Natural killer cell (primary cell): ENCODE data around the gene MTA3. TPM values are rescaled to one million over a fixed set of nuclear protein-coding genes. Genes with fewer than 3 reads are reported as not detected.

Experiments used
- ATAC-seq, 3 donors: fragments of 150-1000 bp in 2 of 3; fragments of 200-7000 bp in 1 of 3; cut with Tn5 transposase; 1 replicate in 1 of 3; 2 replicates in 2 of 3; pipeline ENCODE4 v1.10.0; 2021; ENCODE audit warnings: mild to moderate bottlenecking in 2 of 3, moderate library complexity in 2 of 3
- DNase-seq, 2 donors: peaks; one replicate each; pipeline versions ENCODE4 v3.0.0 to v3.0.0-alpha.2; 2013 to 2021; ENCODE audit warnings: mixed read lengths in 1 of 2
- H3K27ac ChIP-seq: one replicate; pipeline ENCODE4 v1.5.1; 2013; ENCODE audit warnings: mild to moderate bottlenecking, low read length
- H3K27me3 ChIP-seq: one replicate; pipeline ENCODE4 v1.6.1; 2013; ENCODE audit warnings: low read length; ENCODE audit not compliant: control insufficient read depth, insufficient read depth
- H3K36me3 ChIP-seq: one replicate; pipeline ENCODE4 v1.6.1; 2013; ENCODE audit warnings: low read length; ENCODE audit not compliant: control insufficient read depth, insufficient read depth
- H3K4me1 ChIP-seq: one replicate; pipeline ENCODE4 v1.6.1; 2013; ENCODE audit warnings: low read length; ENCODE audit not compliant: control insufficient read depth, insufficient read depth
- H3K4me3 ChIP-seq: one replicate; pipeline ENCODE4 v1.5.1; 2013; ENCODE audit warnings: low read length
- H3K9me3 ChIP-seq: one replicate; pipeline ENCODE4 v1.6.1; 2013; ENCODE audit warnings: low read length; ENCODE audit not compliant: control insufficient read depth, insufficient read depth
- H3K27ac Mint-ChIP-seq, 2 donors: one replicate each; pipeline ENCODE4 v1.8.0; 2022; ENCODE audit warnings: mild to moderate bottlenecking in 2 of 2, mixed read lengths in 2 of 2, moderate library complexity in 1 of 2
- H3K27me3 Mint-ChIP-seq, 2 donors: one replicate each; pipeline ENCODE4 v1.8.0; 2022; ENCODE audit warnings: low read depth in 2 of 2, mixed read lengths in 2 of 2
- H3K36me3 Mint-ChIP-seq: one replicate; pipeline ENCODE4 v1.8.0; 2022; ENCODE audit warnings: mixed read lengths
- H3K4me1 Mint-ChIP-seq, 2 donors: one replicate each; pipeline ENCODE4 v1.8.0; 2022; ENCODE audit warnings: mixed read lengths in 2 of 2
- H3K4me3 Mint-ChIP-seq: one replicate; pipeline ENCODE4 v1.8.0; 2022; ENCODE audit warnings: mild to moderate bottlenecking, moderate library complexity, mixed read lengths
- H3K9me3 Mint-ChIP-seq, 2 donors: one replicate each; pipeline ENCODE4 v1.8.0; 2022; ENCODE audit warnings: mixed read lengths in 2 of 2
- CTCF ChIP-seq: fragments of 200-600 bp; IDR thresholded peaks from one replicate; pipeline ENCODE4 v1.8.0; 2022; ENCODE audit warnings: antibody characterized with exemption
- WGBS: methylation state at CpG from one replicate; pipeline ENCODE4 v1.1.7; 2013; ENCODE audit warnings: missing lambda C conversion rate; ENCODE audit not compliant: insufficient coverage; 5-methylcytosine and 5-hydroxymethylcytosine counted together
- intact Hi-C: fragments of 100-400 bp; cut with micrococcal nuclease; formaldehyde crosslinking; loops from one replicate; pipeline ENCODE4 v1.14.2; 2022
- total RNA-seq, 4 donors: library from RNA; stranded (reverse); fragments of 120-200 nt in 1 of 4; gene quantifications; one replicate each; pipeline versions ENCODE4 v1.2.3 to v1.2.4, GENCODE V29; 2013 to 2022

The MTA3 gene
- total RNA-seq, 3 donors from 2014 or later (not counting 1 experiment from before 2014, with no cell fraction given) = 19.4 to 25.0 (median 21.5) TPM

- no peak overlapping the region for H3K27ac ChIP-seq
- DNase-seq = no peak
- H3K27me3 Mint-ChIP-seq = no peaks in the 10 kb centered on the region
- TF ChIP-seq CTCF = no peak
- no peaks in the 10 kb centered on the region for H3K36me3 ChIP-seq
- intact Hi-C loops = no loop called here
- H3K27me3 ChIP-seq = no peaks in the 10 kb centered on the region
- H3K4me1 ChIP-seq = peaks cover 7% of the 10 kb centered on the region
- 96% methylated on average over 9 of the region's 9 CpGs for WGBS
- ATAC-seq = no peak
- no peaks in the 10 kb centered on the region for H3K9me3 Mint-ChIP-seq
- H3K4me3 ChIP-seq = no peak overlapping the region
- no peaks in the 10 kb centered on the region for H3K36me3 Mint-ChIP-seq
- no peaks in the 10 kb centered on the region for H3K9me3 ChIP-seq
- peaks cover 0 to 13% of the 10 kb centered on the region in 2 donors for H3K4me1 Mint-ChIP-seq
- H3K27ac Mint-ChIP-seq = no peak overlapping the region
- no peak overlapping the region for H3K4me3 Mint-ChIP-seq
These were observed 197.3 kb downstream of the MTA3 start for GRCh38 chr2:42765686-42766085.

GRCh38 chr2:42767080-42767898 lies 198.9 kb downstream of the MTA3 start:
- DNase-seq (no peak), ATAC-seq (no peak)
- Mint-ChIP-seq H3K27ac (no peak overlapping the region), H3K4me3 (no peak overlapping the region), H3K4me1 (peaks cover 0 to 13% of the 10 kb centered on the region in 2 donors), H3K27me3 (no peaks in the 10 kb centered on the region), H3K36me3 (no peaks in the 10 kb centered on the region), H3K9me3 (no peaks in the 10 kb centered on the region)
- Histone ChIP-seq H3K4me1 (peaks cover 7% of the 10 kb centered on the region), H3K27ac (no peak overlapping the region), H3K4me3 (no peak overlapping the region), H3K27me3 (no peaks in the 10 kb centered on the region), H3K36me3 (no peaks in the 10 kb centered on the region), H3K9me3 (no peaks in the 10 kb centered on the region)
- 92% methylated on average over 16 of the region's 16 CpGs for WGBS
- no peak for TF ChIP-seq CTCF
- intact Hi-C loops = no loop called here

- H3K4me1 Mint-ChIP-seq = peaks cover 0 to 8% of the 10 kb centered on the region in 2 donors
- no peaks in the 10 kb centered on the region for H3K27me3 Mint-ChIP-seq
- no peaks in the 10 kb centered on the region for H3K36me3 ChIP-seq
- no peak overlapping the region for H3K4me3 Mint-ChIP-seq
- H3K27ac Mint-ChIP-seq = no peak overlapping the region
- intact Hi-C loops = no loop called here
- DNase-seq (no peak), ATAC-seq (no peak)
- WGBS = 97% methylated on average over 14 of the region's 14 CpGs
- H3K9me3 ChIP-seq = no peaks in the 10 kb centered on the region
- H3K27ac ChIP-seq = no peak overlapping the region
- no peaks in the 10 kb centered on the region for H3K36me3 Mint-ChIP-seq
- no peak for TF ChIP-seq CTCF
- no peaks in the 10 kb centered on the region for H3K9me3 Mint-ChIP-seq
- no peak overlapping the region for H3K4me3 ChIP-seq
- H3K4me1 ChIP-seq = peaks cover 7% of the 10 kb centered on the region
- no peaks in the 10 kb centered on the region for H3K27me3 ChIP-seq
These were observed 199.7 kb downstream of the MTA3 start for GRCh38 chr2:42767899-42768705.
